Erythroblast (primary cell): Measurements from ENCODE around the gene VWCE.
"Not testable (repeated sequence)": the region's sequence is repeated elsewhere in the genome, so short reads cannot be mapped to it uniquely, and the experiment has no call there.

Experiments used
- DNase-seq, 2 experiments: peaks; one replicate each; lab custom pipeline; 2025; lab: John Stamatoyannopoulos, UW
- GATA1 ChIP-seq: IDR thresholded peaks from 2 replicates; pipeline ENCODE4 v1.6.1; 2011; ENCODE audit warnings: low read depth, mild to moderate bottlenecking, control low read depth, low read length, moderate library complexity
- POLR2A ChIP-seq: IDR thresholded peaks from 2 replicates; pipeline ENCODE4 v1.6.1; 2011; ENCODE audit warnings: mild to moderate bottlenecking, low read length

Gene VWCE

GRCh38 chr11:61268588-61269250 is 26.4 kb downstream of the VWCE start:
- DNase-seq, result no peak
- no peak for TF ChIP-seq GATA1
- no peak for TF ChIP-seq POLR2A

GRCh38 chr11:61267437-61267841 is 27.7 kb downstream of the VWCE start:
- TF ChIP-seq POLR2A (no peak), GATA1 (no peak)
- peak; percentile 66 for DNase-seq

- TF ChIP-seq POLR2A (no peak), GATA1 (no peak)
- no peak for DNase-seq
Measured at GRCh38 chr11:61266602-61267001, 28.5 kb downstream of the VWCE start.

DNA sequence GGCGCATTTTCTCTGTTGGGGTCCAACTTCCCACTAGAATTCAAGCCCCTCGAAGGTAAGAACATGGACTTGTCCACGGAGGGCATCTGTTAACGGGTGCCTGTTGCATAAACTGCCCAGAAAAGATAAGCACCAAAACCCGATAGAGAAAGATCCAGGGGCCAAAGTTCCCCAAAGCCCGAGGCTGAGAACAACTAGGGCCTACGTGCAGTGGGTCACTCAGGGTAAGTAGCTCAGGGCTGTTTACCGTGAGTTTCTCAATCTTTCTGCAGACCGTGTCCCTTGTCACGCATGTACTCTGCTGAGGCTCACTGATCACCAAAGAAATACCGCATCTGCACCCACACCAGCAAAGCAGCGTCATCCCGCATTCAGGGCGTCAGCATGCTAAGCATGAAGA is 29.8 kb downstream of the VWCE start:
- no peak for TF ChIP-seq POLR2A
- TF ChIP-seq GATA1, result no peak
- DNase-seq, result no peak

- TF ChIP-seq POLR2A (no peak), GATA1 (no peak)
- DNase-seq, result no peak
Measured at GRCh38 chr11:61264795-61265194, 30.3 kb downstream of the VWCE start.

DNA sequence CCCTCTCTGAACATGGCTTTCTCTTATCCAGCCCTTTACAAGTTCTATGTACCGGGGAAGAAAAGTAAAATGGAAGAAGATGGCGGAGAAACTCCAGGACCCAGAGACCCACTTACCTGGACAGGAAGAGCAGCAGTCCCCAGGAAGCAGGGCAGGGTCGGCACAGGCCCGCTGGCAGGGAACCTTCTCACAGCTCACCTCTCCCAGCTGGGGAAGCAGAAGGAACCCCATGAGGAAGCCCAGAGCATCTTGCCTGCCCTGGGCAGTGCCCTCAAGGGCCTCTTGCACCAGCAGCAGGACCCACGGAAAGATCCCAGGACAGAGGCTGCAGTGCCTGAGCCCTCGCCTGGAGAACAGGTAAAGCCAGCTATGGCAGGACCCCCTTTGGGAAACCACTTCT is 30.7 kb downstream of the VWCE start:
- TF ChIP-seq GATA1 (no peak), POLR2A (no peak)
- no peak for DNase-seq

GRCh38 chr11:61259363-61259762 is 35.8 kb downstream of the VWCE start:
- DNase-seq, result no peak

GRCh38 chr11:61258546-61258945 is 36.6 kb downstream of the VWCE start:
- TF ChIP-seq GATA1 (no peak), POLR2A (no peak)
- no peak for DNase-seq

More at GRCh38 chr11:61259363-61259762, 35.8 kb downstream of the VWCE start:
- no peak for TF ChIP-seq POLR2A
- no peak for TF ChIP-seq GATA1

GRCh38 chr11:61256710-61257482 is 38.2 kb downstream of the VWCE start:
- no peak for DNase-seq
- no peak for TF ChIP-seq GATA1
- TF ChIP-seq POLR2A, result no peak

GRCh38 chr11:61254403-61255025 is 40.6 kb downstream of the VWCE start:
- DNase-seq, result peak; percentile 82 to 90
- no peak for TF ChIP-seq POLR2A
- TF ChIP-seq GATA1, result no peak

- DNase-seq, result not testable (repeated sequence)
Measured at GRCh38 chr11:61252332-61252731, 42.8 kb downstream of the VWCE start.

DNA sequence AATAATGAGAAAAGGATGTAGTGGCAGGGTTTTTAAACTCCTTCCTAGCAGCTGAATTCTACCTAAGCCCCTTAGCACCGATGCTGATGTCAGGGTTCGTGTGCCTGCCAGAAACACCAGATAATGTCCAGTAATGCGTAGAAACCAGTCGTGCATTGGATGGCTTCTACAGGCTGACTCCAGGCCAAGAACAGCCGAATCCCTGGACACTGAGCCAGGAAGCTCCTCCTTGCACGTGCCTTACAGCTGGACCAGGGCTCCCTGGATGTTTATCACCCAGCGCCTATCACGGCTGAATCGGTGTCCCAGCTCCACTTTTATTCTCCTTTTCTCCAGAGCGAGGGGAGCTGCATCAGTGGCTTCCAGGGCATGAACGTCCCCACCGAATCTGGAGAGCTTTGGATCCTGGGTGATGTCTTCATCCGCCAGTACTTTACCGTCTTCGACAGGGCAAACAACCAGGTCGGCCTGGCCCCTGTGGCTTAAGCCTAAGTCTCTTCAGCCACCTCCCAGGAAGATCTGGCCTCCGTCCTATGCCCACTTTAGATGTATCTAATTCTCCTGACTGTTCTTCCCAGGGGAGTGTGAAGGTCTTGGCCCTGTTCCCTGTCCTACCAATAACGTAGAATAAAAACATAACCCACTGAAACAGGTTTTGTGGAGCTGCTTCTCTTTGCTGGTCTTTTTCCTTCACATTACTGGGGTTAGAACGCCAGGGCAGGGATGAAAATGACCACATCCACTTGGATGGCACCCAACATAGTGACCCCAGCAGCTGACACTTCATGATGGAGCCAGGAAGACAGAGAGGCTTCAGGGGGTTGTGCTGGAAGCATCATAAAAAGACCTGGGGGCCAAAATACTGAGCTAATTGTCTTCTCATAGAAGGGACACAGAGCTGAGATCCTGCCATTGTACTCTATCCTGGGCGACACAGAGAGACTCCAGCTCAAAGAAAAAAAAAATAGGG is 44.0 kb downstream of the VWCE start:
- DNase-seq, result not testable (repeated sequence)

- not testable (repeated sequence) for DNase-seq
Measured at GRCh38 chr11:61249201-61249600, 45.9 kb downstream of the VWCE start.

- not testable (repeated sequence) for DNase-seq
Measured at GRCh38 chr11:61248071-61248470, 47.0 kb downstream of the VWCE start.

- DNase-seq, result not testable (repeated sequence)
Measured at GRCh38 chr11:61245284-61245964, 49.7 kb downstream of the VWCE start.

- DNase-seq, result not testable (repeated sequence)
Measured at GRCh38 chr11:61241526-61241925, 53.6 kb downstream of the VWCE start.

DNA sequence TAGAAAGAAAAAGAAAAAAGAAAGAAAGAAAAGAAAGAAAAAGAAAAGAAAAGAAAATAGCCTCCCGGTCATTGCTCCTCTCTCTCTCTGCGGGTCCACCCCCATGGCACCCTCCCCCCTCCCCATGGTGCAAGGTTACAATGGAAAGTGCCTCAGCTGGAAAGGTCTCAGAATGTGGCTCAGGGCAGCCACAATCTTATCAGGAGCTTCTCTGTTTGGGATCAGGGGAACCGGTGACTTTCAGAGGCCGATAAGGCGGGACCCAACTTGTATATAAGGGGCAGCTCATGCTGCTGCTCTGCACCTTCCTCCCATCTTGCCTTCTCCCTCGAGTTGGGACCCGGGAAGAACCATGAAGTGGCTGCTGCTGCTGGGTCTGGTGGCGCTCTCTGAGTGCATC is 54.2 kb downstream of the VWCE start, which contains the start of gene PGA5:
TSS of gene PGA5 (plus strand) at position 301 of the 400 bp plus-strand sequence. CDS start at position 353, 52 bp downstream.
- DNase-seq, result not testable (repeated sequence)

GRCh38 chr11:61240288-61240687 is 54.8 kb downstream of the VWCE start:
- DNase-seq, result not testable (repeated sequence)
